ENCODE results near the gene THBS1.

THBS1 gene

DNA sequence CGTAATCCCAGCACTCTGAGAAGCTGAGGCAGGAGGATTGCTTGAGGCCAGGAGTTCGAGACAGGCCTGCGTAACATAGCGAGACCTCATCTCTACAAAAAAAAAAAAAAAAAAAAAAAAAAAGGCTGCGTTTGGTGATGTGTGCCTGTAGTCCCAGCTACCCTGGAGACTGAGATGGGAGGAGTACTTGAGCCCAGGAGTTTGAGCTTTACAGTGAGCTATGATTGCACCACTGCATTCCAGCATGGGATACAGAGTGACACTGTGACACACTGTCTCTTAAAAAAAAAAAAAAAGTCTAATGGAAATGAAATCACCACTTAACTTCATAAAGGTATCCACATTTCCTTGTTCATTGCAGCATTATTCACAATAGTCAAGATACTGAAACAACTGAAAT is 65.5 kb downstream of the THBS1 start:
- no peak overlapping the region for H3K4me3 ChIP-seq (ENCODE audit: low read length)
- no peak for DNase-seq (ENCODE audit: low read depth, low spot score)
- 0 out of 2 replicates have a peak, but pooled peaks cover 2% of the 10 kb centered on the region for H3K4me1 ChIP-seq (ENCODE audit: control insufficient read depth, insufficient read depth, low read length)
- H3K27me3 ChIP-seq (ENCODE audit: control insufficient read depth, insufficient read depth, low read length) = no peaks in the 10 kb centered on the region
- no peaks in the 10 kb centered on the region for H3K9me3 ChIP-seq (ENCODE audit: control insufficient read depth, insufficient read depth, low read length)
- H3K27ac ChIP-seq (ENCODE audit: low read length) = no peak overlapping the region
- no peaks in the 10 kb centered on the region for H3K36me3 ChIP-seq (ENCODE audit: control insufficient read depth, insufficient read depth, low read length)
- WGBS (ENCODE audit: insufficient coverage, insufficient read length) = no CpG with 5 or more reads among the region's 5 CpGs

All from iPS DF 6.9 (cell line).